ENCODE measurements around the gene DNAH6.

DNA sequence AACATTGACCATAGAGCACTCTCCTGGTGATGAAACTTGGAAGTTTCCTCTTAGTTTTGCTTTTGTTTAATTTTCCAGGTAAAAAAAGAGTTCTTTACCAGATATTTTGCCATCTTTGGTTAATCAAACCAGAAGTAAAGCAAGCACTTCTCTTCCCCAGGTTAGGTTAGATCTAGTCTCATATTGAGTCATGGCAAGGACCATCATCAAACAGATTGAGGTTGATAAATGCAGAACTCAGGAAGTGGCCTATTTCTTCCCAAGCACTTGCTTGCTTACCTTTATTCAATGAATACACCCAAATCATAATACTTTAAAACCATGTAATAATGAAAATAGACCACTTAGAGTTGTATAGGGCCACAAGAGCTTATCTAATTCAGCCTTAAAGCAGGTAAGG, 23.4 kb downstream of the DNAH6 start:
- TF ChIP-seq CTCF (IDR thresholded peaks at IDR 0.05) (no peak), EZH2 (IDR thresholded peaks at IDR 0.05) (no peak), EZH2phosphoT487 (IDR thresholded peaks at IDR 0.05) (no peak)

Data from neural progenitor cell (in vitro differentiated cells).